Astrocyte (in vitro differentiated cells and primary cell): Measurements from ENCODE around the gene PRKAR2B.

Experiments used
- CTCF ChIP-seq: IDR thresholded peaks from 2 replicates; pipeline ENCODE4 v1.5.1; 2011; ENCODE audit warnings: low read depth, mild to moderate bottlenecking, inconsistent platforms, low read length, moderate library complexity; ENCODE audit not compliant: insufficient read depth
- EZH2 ChIP-seq: IDR thresholded peaks from 2 replicates; pipeline ENCODE4 v1.6.1; 2012; ENCODE audit warnings: mild to moderate bottlenecking, low read length, inconsistent platforms; ENCODE audit not compliant: insufficient read depth

- no peak for TF ChIP-seq CTCF
- no peak for TF ChIP-seq EZH2
Measured at GRCh38 chr7:107032720-107033438, 11.6 kb upstream of the PRKAR2B start.
